ENCODE results near the gene TMEM247. TPM values are rescaled to one million over a fixed set of nuclear protein-coding genes. Genes with fewer than 3 reads are reported as not detected.
A peak's percentile ranks its signal among the peaks of the same experiment; 100 is the strongest.

Gene TMEM247
- total RNA-seq, 1 experiment from 2014 or later: not detected

GRCh38 chr2:46431481-46432235 lies 47.7 kb upstream of the TMEM247 start (continued):
- TF ChIP-seq AR (CRISPR knock-in tag; IDR thresholded peaks at IDR 0.05): no peak

GRCh38 chr2:46434851-46435273 lies 44.5 kb upstream of the TMEM247 start:
- H3K9me3 Mint-ChIP-seq: peaks cover 6% of the 10 kb centered on the region; the same call in 1 of the 2 replicates
- TF ChIP-seq AFF4 (CRISPR knock-in tag; IDR thresholded peaks at IDR 0.05; ENCODE audit: borderline replicate concordance) (no peak), ZBTB21 (CRISPR knock-in tag; IDR thresholded peaks at IDR 0.05; ENCODE audit: borderline replicate concordance) (no peak), PREB (CRISPR knock-in tag; IDR thresholded peaks at IDR 0.05; ENCODE audit: borderline replicate concordance) (no peak), ZNF263 (CRISPR knock-in tag; IDR thresholded peaks at IDR 0.05; ENCODE audit: low read depth) (no peak), KAT7 (CRISPR knock-in tag; IDR thresholded peaks at IDR 0.05; ENCODE audit: borderline replicate concordance) (no peak), RELA (CRISPR knock-in tag; IDR thresholded peaks at IDR 0.05; ENCODE audit: borderline replicate concordance) (no peak), E2F1 (CRISPR knock-in tag; IDR thresholded peaks at IDR 0.05) (no peak), SMAD4 (CRISPR knock-in tag; IDR thresholded peaks at IDR 0.05) (no peak), ZNF532 (CRISPR knock-in tag; IDR thresholded peaks at IDR 0.05; ENCODE audit: borderline replicate concordance) (no peak)
- TF ChIP-seq, protein P1, sequence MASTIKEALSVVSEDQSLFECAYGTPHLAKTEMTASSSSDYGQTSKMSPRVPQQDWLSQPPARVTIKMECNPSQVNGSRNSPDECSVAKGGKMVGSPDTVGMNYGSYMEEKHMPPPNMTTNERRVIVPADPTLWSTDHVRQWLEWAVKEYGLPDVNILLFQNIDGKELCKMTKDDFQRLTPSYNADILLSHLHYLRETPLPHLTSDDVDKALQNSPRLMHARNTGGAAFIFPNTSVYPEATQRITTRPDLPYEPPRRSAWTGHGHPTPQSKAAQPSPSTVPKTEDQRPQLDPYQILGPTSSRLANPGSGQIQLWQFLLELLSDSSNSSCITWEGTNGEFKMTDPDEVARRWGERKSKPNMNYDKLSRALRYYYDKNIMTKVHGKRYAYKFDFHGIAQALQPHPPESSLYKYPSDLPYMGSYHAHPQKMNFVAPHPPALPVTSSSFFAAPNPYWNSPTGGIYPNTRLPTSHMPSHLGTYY (CRISPR knock-in tag; IDR thresholded peaks at IDR 0.05): no peak
- POLR2A ChIA-PET: interaction anchor here (0.6 kb wide), 1 partner anchor 14 kb away, joined by 3 read pairs; no protein-coding TSS in a partner anchor
- no peak overlapping the region for H3K4me3 Mint-ChIP-seq
- peak overlapping the region; percentile 83 for H3K27ac Mint-ChIP-seq
- CTCF ChIA-PET: no interaction called here
- H3K4me1 Mint-ChIP-seq: peaks cover 14% of the 10 kb centered on the region
- no peak for DNase-seq (ENCODE audit: low spot score)
- H3K36me3 Mint-ChIP-seq: no peaks in the 10 kb centered on the region
- peak; percentile 72 for ATAC-seq
- peaks cover 3% of the 10 kb centered on the region for H3K27me3 Mint-ChIP-seq (ENCODE audit: low read depth)

Data from WTC11 (cell line).